ENCODE results near the gene RALGAPB.
A peak's percentile ranks its signal among the peaks of the same experiment; 100 is the strongest.

RALGAPB gene

GRCh38 chr20:38563802-38564431, 91.3 kb downstream of the RALGAPB start:
- Histone ChIP-seq H3K18ac (ENCODE audit: low read depth in 1 of 2, low read length in 2 of 2) (no peak overlapping the region), H3K14ac (ENCODE audit: low read length in 2 of 2) (no peak overlapping the region), H3K23ac (ENCODE audit: low read length in 2 of 2) (no peak overlapping the region), H2BK12ac (ENCODE audit: low read length in 2 of 2) (no peak overlapping the region), H3K36me3 (ENCODE audit: control insufficient read depth in 1 of 2, insufficient read depth in 2 of 2, low read depth in 1 of 2, low read length in 2 of 2) (peaks cover 3 to 91% of the 10 kb centered on the region in 2 experiments), H2BK120ac (ENCODE audit: low read depth, low read length) (no peak overlapping the region), H3K27ac (ENCODE audit: low read length, poor library complexity, severe bottlenecking) (peak overlapping the region; percentile 1), H3K4me3 (ENCODE audit: insufficient read depth in 1 of 2, low read depth in 1 of 2, low read length in 2 of 2) (no peak overlapping the region), H3K9me3 (ENCODE audit: control insufficient read depth, low read length) (no peaks in the 10 kb centered on the region), H3K27me3 (ENCODE audit: control insufficient read depth in 1 of 2, insufficient read depth in 1 of 2, low read length in 2 of 2) (no peaks in the 10 kb centered on the region), H2BK15ac (ENCODE audit: low read depth, poor library complexity, severe bottlenecking) (no peak overlapping the region), H4K8ac (ENCODE audit: low read length) (no peak overlapping the region), H2AFZ (ENCODE audit: low read depth, low read length) (no peak overlapping the region), H2BK5ac (ENCODE audit: low read depth, low read length, poor library complexity, severe bottlenecking) (no peak overlapping the region), H3K79me1 (replicated peaks; ENCODE audit: low read length, poor library complexity, severe bottlenecking) (peaks cover 9% of the 10 kb centered on the region), H3K4me1 (ENCODE audit: control insufficient read depth, insufficient read depth, low read depth, low read length) (peaks cover 3% of the 10 kb centered on the region), H3K9ac (ENCODE audit: low read length) (no peak overlapping the region), H2AK5ac (ENCODE audit: low read length, severe bottlenecking) (peak overlapping the region; percentile 90), H4K91ac (ENCODE audit: low read length) (no peak overlapping the region), H3K4me2 (ENCODE audit: low read length, poor library complexity, severe bottlenecking) (no peak overlapping the region), H3K4ac (ENCODE audit: low read depth in 1 of 2, low read length in 2 of 2) (no peak overlapping the region)
- no peak for DNase-seq
- 98% methylated on average over 5 of the region's 6 CpGs for WGBS

GRCh38 chr20:38564680-38565079, 92.0 kb downstream of the RALGAPB start:
- Histone ChIP-seq H3K36me3 (ENCODE audit: control insufficient read depth in 1 of 2, insufficient read depth in 2 of 2, low read depth in 1 of 2, low read length in 2 of 2) (peaks cover 0 to 91% of the 10 kb centered on the region in 2 experiments), H3K79me1 (replicated peaks; ENCODE audit: low read length, poor library complexity, severe bottlenecking) (peaks cover 9% of the 10 kb centered on the region), H3K4ac (ENCODE audit: low read depth in 1 of 2, low read length in 2 of 2) (no peak overlapping the region), H3K4me2 (ENCODE audit: low read length, poor library complexity, severe bottlenecking) (no peak overlapping the region), H2BK120ac (ENCODE audit: low read depth, low read length) (no peak overlapping the region), H3K4me1 (ENCODE audit: control insufficient read depth, insufficient read depth, low read depth, low read length) (peaks cover 3% of the 10 kb centered on the region), H3K9me3 (ENCODE audit: control insufficient read depth, low read length) (no peaks in the 10 kb centered on the region), H2AK5ac (ENCODE audit: low read length, severe bottlenecking) (no peak overlapping the region), H2AFZ (ENCODE audit: low read depth, low read length) (no peak overlapping the region), H2BK5ac (ENCODE audit: low read depth, low read length, poor library complexity, severe bottlenecking) (no peak overlapping the region), H3K23ac (ENCODE audit: low read length in 2 of 2) (no peak overlapping the region), H2BK15ac (ENCODE audit: low read depth, poor library complexity, severe bottlenecking) (no peak overlapping the region), H3K4me3 (ENCODE audit: insufficient read depth in 1 of 2, low read depth in 1 of 2, low read length in 2 of 2) (no peak overlapping the region), H3K27me3 (ENCODE audit: control insufficient read depth in 1 of 2, insufficient read depth in 1 of 2, low read length in 2 of 2) (no peaks in the 10 kb centered on the region), H4K8ac (ENCODE audit: low read length) (no peak overlapping the region), H3K27ac (ENCODE audit: low read length, poor library complexity, severe bottlenecking) (no peak overlapping the region), H3K9ac (ENCODE audit: low read length) (no peak overlapping the region), H4K91ac (ENCODE audit: low read length) (no peak overlapping the region), H3K14ac (ENCODE audit: low read length in 2 of 2) (no peak overlapping the region), H3K18ac (ENCODE audit: low read depth in 1 of 2, low read length in 2 of 2) (no peak overlapping the region), H2BK12ac (ENCODE audit: low read length in 2 of 2) (no peak overlapping the region)
- no peak for DNase-seq
- 100% methylated on average over 1 of the region's 1 CpG for WGBS

GRCh38 chr20:38566036-38566598, 93.5 kb downstream of the RALGAPB start:
- no peak overlapping the region for H2BK120ac ChIP-seq (ENCODE audit: low read depth, low read length)
- no peak overlapping the region for H3K18ac ChIP-seq (ENCODE audit: low read depth in 1 of 2, low read length in 2 of 2)
- H3K4me3 ChIP-seq (ENCODE audit: insufficient read depth in 1 of 2, low read depth in 1 of 2, low read length in 2 of 2): no peak overlapping the region
- H3K4me1 ChIP-seq (ENCODE audit: control insufficient read depth, insufficient read depth, low read depth, low read length): peaks cover 3% of the 10 kb centered on the region
- no peaks in the 10 kb centered on the region for H3K9me3 ChIP-seq (ENCODE audit: control insufficient read depth, low read length)
- H3K4ac ChIP-seq (ENCODE audit: low read depth in 1 of 2, low read length in 2 of 2): no peak overlapping the region
- peaks cover 10% of the 10 kb centered on the region for H3K79me1 ChIP-seq (replicated peaks; ENCODE audit: low read length, poor library complexity, severe bottlenecking)
- H4K8ac ChIP-seq (ENCODE audit: low read length): no peak overlapping the region
- H3K27ac ChIP-seq (ENCODE audit: low read length, poor library complexity, severe bottlenecking): no peak overlapping the region
- H3K36me3 ChIP-seq (ENCODE audit: control insufficient read depth in 1 of 2, insufficient read depth in 2 of 2, low read depth in 1 of 2, low read length in 2 of 2): peaks cover 0 to 93% of the 10 kb centered on the region in 2 experiments
- H3K4me2 ChIP-seq (ENCODE audit: low read length, poor library complexity, severe bottlenecking): no peak overlapping the region
- H2BK5ac ChIP-seq (ENCODE audit: low read depth, low read length, poor library complexity, severe bottlenecking): no peak overlapping the region
- DNase-seq: no peak
- no peak overlapping the region for H3K23ac ChIP-seq (ENCODE audit: low read length in 2 of 2)
- 97% methylated on average over 5 of the region's 6 CpGs for WGBS
- H2BK12ac ChIP-seq (ENCODE audit: low read length in 2 of 2): no peak overlapping the region
- no peak overlapping the region for H2BK15ac ChIP-seq (ENCODE audit: low read depth, poor library complexity, severe bottlenecking)
- no peak overlapping the region for H2AK5ac ChIP-seq (ENCODE audit: low read length, severe bottlenecking)
- H4K91ac ChIP-seq (ENCODE audit: low read length): no peak overlapping the region
- H3K27me3 ChIP-seq (ENCODE audit: control insufficient read depth in 1 of 2, insufficient read depth in 1 of 2, low read length in 2 of 2): no peaks in the 10 kb centered on the region
- no peak overlapping the region for H2AFZ ChIP-seq (ENCODE audit: low read depth, low read length)
- no peak overlapping the region for H3K14ac ChIP-seq (ENCODE audit: low read length in 2 of 2)
- H3K9ac ChIP-seq (ENCODE audit: low read length): no peak overlapping the region

GRCh38 chr20:38569747-38570525, 97.3 kb downstream of the RALGAPB start:
- DNase-seq: no peak
- no peaks in the 10 kb centered on the region for H3K27me3 ChIP-seq (ENCODE audit: control insufficient read depth in 1 of 2, insufficient read depth in 1 of 2, low read length in 2 of 2)
- WGBS: 98% methylated on average over 3 of the region's 5 CpGs
- no peak overlapping the region for H2BK15ac ChIP-seq (ENCODE audit: low read depth, poor library complexity, severe bottlenecking)
- H2BK120ac ChIP-seq (ENCODE audit: low read depth, low read length): no peak overlapping the region
- H2BK12ac ChIP-seq (ENCODE audit: low read length in 2 of 2): no peak overlapping the region
- H2AFZ ChIP-seq (ENCODE audit: low read depth, low read length): no peak overlapping the region
- no peak overlapping the region for H3K14ac ChIP-seq (ENCODE audit: low read length in 2 of 2)
- no peak overlapping the region for H4K8ac ChIP-seq (ENCODE audit: low read length)
- H3K4ac ChIP-seq (ENCODE audit: low read depth in 1 of 2, low read length in 2 of 2): no peak overlapping the region
- no peak overlapping the region for H3K18ac ChIP-seq (ENCODE audit: low read depth in 1 of 2, low read length in 2 of 2)
- H2AK5ac ChIP-seq (ENCODE audit: low read length, severe bottlenecking): no peak overlapping the region
- no peak overlapping the region for H3K4me3 ChIP-seq (ENCODE audit: insufficient read depth in 1 of 2, low read depth in 1 of 2, low read length in 2 of 2)
- H3K9me3 ChIP-seq (ENCODE audit: control insufficient read depth, low read length): no peaks in the 10 kb centered on the region
- no peak overlapping the region for H4K91ac ChIP-seq (ENCODE audit: low read length)
- peaks cover 8% of the 10 kb centered on the region for H3K79me1 ChIP-seq (replicated peaks; ENCODE audit: low read length, poor library complexity, severe bottlenecking)
- H3K4me2 ChIP-seq (ENCODE audit: low read length, poor library complexity, severe bottlenecking): no peak overlapping the region
- no peak overlapping the region for H3K23ac ChIP-seq (ENCODE audit: low read length in 2 of 2)
- no peak overlapping the region for H2BK5ac ChIP-seq (ENCODE audit: low read depth, low read length, poor library complexity, severe bottlenecking)
- H3K4me1 ChIP-seq (ENCODE audit: control insufficient read depth, insufficient read depth, low read depth, low read length): peaks cover 3% of the 10 kb centered on the region
- H3K9ac ChIP-seq (ENCODE audit: low read length): no peak overlapping the region
- no peak overlapping the region for H3K27ac ChIP-seq (ENCODE audit: low read length, poor library complexity, severe bottlenecking)
- H3K36me3 ChIP-seq (ENCODE audit: control insufficient read depth in 1 of 2, insufficient read depth in 2 of 2, low read depth in 1 of 2, low read length in 2 of 2): peaks cover 3 to 91% of the 10 kb centered on the region in 2 experiments
